Activated CD8-positive, alpha-beta memory T cell treated with anti-CD3 and anti-CD28 coated beads for 36 hours (primary cell): ENCODE measurements around the gene ATP6V1G1. TPM values are rescaled to one million over a fixed set of nuclear protein-coding genes. Genes with fewer than 3 reads are reported as not detected.

Source experiments
- CTCF ChIA-PET: fragments of 350-600 bp; sonication (Branson Sonifier 250); formaldehyde crosslinking; loops from one replicate; lab custom pipeline; 2021; ENCODE audit warnings: antibody characterized with exemption; lab: Charles Lee
- POLR2A ChIA-PET: fragments of 350-600 bp; sonication (Branson Sonifier 250); formaldehyde crosslinking; loops from one replicate; lab custom pipeline; 2021; ENCODE audit warnings: antibody characterized with exemption; lab: Charles Lee
- total RNA-seq, 2 experiments: library from RNA; stranded (reverse); gene quantifications; one replicate each; pipeline ENCODE4 v1.2.3, GENCODE V29; 2021

Gene ATP6V1G1
- total RNA-seq, 2 experiments from 2014 or later: 39.6 to 41.8 TPM

- CTCF ChIA-PET: interaction anchor here (0.6 kb wide), 1 partner anchor 11 kb away, joined by 3 read pairs; no protein-coding TSS in a partner anchor
- POLR2A ChIA-PET: no interaction called here
These were observed 17.4 kb downstream of the ATP6V1G1 start for GRCh38 chr9:114604989-114605388.

- ChIA-PET CTCF (no interaction called here), POLR2A (no interaction called here)
These were observed 18.5 kb downstream of the ATP6V1G1 start for GRCh38 chr9:114606068-114606467.

- ChIA-PET CTCF (no interaction called here), POLR2A (interaction anchor here (0.9 kb wide), 1 partner anchor 12 kb away, joined by 3 read pairs; no protein-coding TSS in a partner anchor)
These were observed 19.1 kb downstream of the ATP6V1G1 start for GRCh38 chr9:114606597-114607207.

- CTCF ChIA-PET: no interaction called here
- POLR2A ChIA-PET: interaction anchor here (0.5 to 0.9 kb wide), 2 partner anchors 13 to 178 kb away, joined by 3 read pairs; no protein-coding TSS in a partner anchor
These were observed 20.3 kb downstream of the ATP6V1G1 start for GRCh38 chr9:114607671-114608524.

GRCh38 chr9:114608525-114608796 lies 20.9 kb downstream of the ATP6V1G1 start:
- ChIA-PET POLR2A (interaction anchor here (0.5 to 0.6 kb wide), 2 partner anchors 8 to 179 kb away, joined by 3 read pairs; no protein-coding TSS in a partner anchor), CTCF (no interaction called here)

GRCh38 chr9:114611516-114612271 lies 24.1 kb downstream of the ATP6V1G1 start:
- CTCF ChIA-PET: interaction anchor here (1.1 to 1.9 kb wide), 6 partner anchors 13 to 206 kb away, joined by 3 to 6 read pairs (median 3); partner anchors contain the start of gene ATP6V1G1
- POLR2A ChIA-PET: interaction anchor here (0.6 to 2.7 kb wide), 6 partner anchors 20 to 219 kb away, joined by 3 to 16 read pairs (median 4); partner anchors contain the start of gene ATP6V1G1

- POLR2A ChIA-PET: interaction anchor here (0.6 to 2.7 kb wide), 6 partner anchors 20 to 220 kb away, joined by 3 to 16 read pairs (median 4); partner anchors contain the start of gene ATP6V1G1
- CTCF ChIA-PET: interaction anchor here (1.1 to 1.9 kb wide), 4 partner anchors 25 to 207 kb away, joined by 3 to 6 read pairs (median 4); partner anchors contain the start of gene ATP6V1G1
These were observed 24.8 kb downstream of the ATP6V1G1 start for GRCh38 chr9:114612272-114612923.

- POLR2A ChIA-PET: no interaction called here
- CTCF ChIA-PET: interaction anchor here (1.2 kb wide), 1 partner anchor 122 kb away, joined by 3 read pairs; no protein-coding TSS in a partner anchor
These were observed 25.5 kb downstream of the ATP6V1G1 start for GRCh38 chr9:114613087-114613486.

GRCh38 chr9:114613919-114614318 lies 26.4 kb downstream of the ATP6V1G1 start:
- POLR2A ChIA-PET: no interaction called here
- CTCF ChIA-PET: interaction anchor here (1.2 kb wide), 1 partner anchor 123 kb away, joined by 3 read pairs; no protein-coding TSS in a partner anchor

GRCh38 chr9:114614373-114614772 lies 26.8 kb downstream of the ATP6V1G1 start:
- ChIA-PET CTCF (no interaction called here), POLR2A (interaction anchor here (0.6 kb wide), 1 partner anchor 26 kb away, joined by 4 read pairs; no protein-coding TSS in a partner anchor)

- ChIA-PET POLR2A (interaction anchor here (0.5 kb wide), 1 partner anchor 27 kb away, joined by 3 read pairs; no protein-coding TSS in a partner anchor), CTCF (interaction anchor here (0.8 kb wide), 1 partner anchor 10 kb away, joined by 5 read pairs; no protein-coding TSS in a partner anchor)
These were observed 29.3 kb downstream of the ATP6V1G1 start for GRCh38 chr9:114616684-114617520.

GRCh38 chr9:114619191-114619761 lies 31.7 kb downstream of the ATP6V1G1 start:
- POLR2A ChIA-PET: no interaction called here
- CTCF ChIA-PET: no interaction called here

GRCh38 chr9:114621561-114621960 lies 34.0 kb downstream of the ATP6V1G1 start:
- CTCF ChIA-PET: no interaction called here

GRCh38 chr9:114621975-114622609 lies 34.5 kb downstream of the ATP6V1G1 start:
- ChIA-PET POLR2A (no interaction called here), CTCF (no interaction called here)

More at GRCh38 chr9:114621561-114621960, 34.0 kb downstream of the ATP6V1G1 start:
- POLR2A ChIA-PET: interaction anchor here (0.6 kb wide), 1 partner anchor 269 kb away, joined by 3 read pairs; no protein-coding TSS in a partner anchor

- ChIA-PET POLR2A (no interaction called here), CTCF (interaction anchor here (1.2 kb wide), 1 partner anchor 42 kb away, joined by 3 read pairs; no protein-coding TSS in a partner anchor)
These were observed 37.1 kb downstream of the ATP6V1G1 start for GRCh38 chr9:114624677-114625076.

GRCh38 chr9:114626415-114627020 lies 38.9 kb downstream of the ATP6V1G1 start:
- ChIA-PET CTCF (interaction anchor here (1.0 to 1.2 kb wide), 2 partner anchors 10 to 35 kb away, joined by 3 to 5 read pairs; no protein-coding TSS in a partner anchor), POLR2A (no interaction called here)
